ENCODE data around the gene NDFIP1.

Gene NDFIP1

DNA sequence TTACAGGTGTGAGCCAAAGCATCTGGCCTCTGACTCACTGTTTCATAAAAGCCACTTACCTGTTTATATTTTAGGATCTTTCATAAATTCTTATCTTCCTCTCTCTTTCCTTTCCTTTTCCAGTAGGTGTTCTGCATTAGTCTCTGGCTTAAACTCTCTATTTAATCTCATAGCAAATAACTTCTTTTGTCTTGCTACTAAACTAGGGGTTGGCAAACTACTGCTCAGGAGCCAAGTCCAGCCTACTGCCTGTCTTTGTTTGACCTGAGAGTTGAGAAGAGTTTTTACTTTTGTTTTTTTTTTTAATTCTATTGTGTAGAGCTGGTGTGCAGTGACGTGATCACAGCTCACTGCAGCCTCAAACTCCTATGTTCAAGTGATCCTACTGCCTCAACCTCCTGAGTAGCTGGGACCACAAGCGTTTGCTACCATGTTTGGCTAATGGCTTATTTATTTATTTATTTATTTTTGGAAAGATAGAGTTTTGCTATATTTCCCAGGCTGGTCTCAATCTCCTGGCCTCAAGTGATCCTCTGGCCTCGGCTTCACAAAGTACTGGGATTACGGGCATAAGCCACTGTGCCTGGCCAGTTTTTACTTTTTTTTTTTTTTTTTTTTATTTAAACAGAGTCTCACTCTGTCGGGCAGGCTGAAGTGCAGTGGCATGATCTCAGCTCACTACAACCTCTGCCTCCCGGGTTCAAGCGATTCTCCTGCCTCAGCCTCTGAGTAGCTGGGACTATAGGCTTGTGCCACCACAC is 5.4 kb upstream of the NDFIP1 start:
- Mint-ChIP-seq H3K27ac (peak overlapping the region; percentile 68), H3K9me3 (peaks cover 8% of the 10 kb centered on the region), H3K4me3 (no peak overlapping the region), H3K4me1 (ENCODE audit: low read depth) (peaks cover 78% of the 10 kb centered on the region), H3K36me3 (ENCODE audit: low read depth) (no peaks in the 10 kb centered on the region), H3K27me3 (no peaks in the 10 kb centered on the region)

- Mint-ChIP-seq H3K4me1 (ENCODE audit: low read depth) (peaks cover 73% of the 10 kb centered on the region), H3K27ac (peak overlapping the region; percentile 94), H3K36me3 (ENCODE audit: low read depth) (peaks cover 4% of the 10 kb centered on the region), H3K4me3 (peak overlapping the region; percentile 51), H3K27me3 (no peaks in the 10 kb centered on the region), H3K9me3 (peaks cover 8% of the 10 kb centered on the region)
Observed at GRCh38 chr5:142104491-142104890, 4.1 kb upstream of the NDFIP1 start.

DNA sequence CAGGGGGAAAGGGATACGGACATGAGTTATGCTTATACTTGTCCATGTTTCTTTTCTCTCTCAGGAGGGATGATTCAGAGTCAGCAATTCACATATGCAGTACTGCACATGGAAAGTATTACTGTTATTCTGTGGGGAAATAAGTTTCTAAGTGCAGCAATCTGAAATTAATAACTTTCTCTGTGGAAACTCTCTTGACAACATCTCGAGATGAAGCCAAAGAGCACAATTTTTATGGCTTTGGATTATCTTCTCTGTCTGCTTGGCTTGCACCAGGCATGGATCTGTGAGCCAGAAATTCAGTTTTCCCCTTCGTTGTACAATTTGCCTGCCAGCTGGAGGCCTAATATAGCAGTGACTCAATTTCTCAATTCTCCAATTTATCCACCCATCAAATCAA is 2.5 kb upstream of the NDFIP1 start:
- Mint-ChIP-seq H3K4me3 (peak overlapping the region; percentile 25), H3K4me1 (ENCODE audit: low read depth) (peaks cover 75% of the 10 kb centered on the region), H3K36me3 (ENCODE audit: low read depth) (peaks cover 17% of the 10 kb centered on the region), H3K27me3 (no peaks in the 10 kb centered on the region), H3K27ac (peak overlapping the region; percentile 94), H3K9me3 (peaks cover 5% of the 10 kb centered on the region)

DNA sequence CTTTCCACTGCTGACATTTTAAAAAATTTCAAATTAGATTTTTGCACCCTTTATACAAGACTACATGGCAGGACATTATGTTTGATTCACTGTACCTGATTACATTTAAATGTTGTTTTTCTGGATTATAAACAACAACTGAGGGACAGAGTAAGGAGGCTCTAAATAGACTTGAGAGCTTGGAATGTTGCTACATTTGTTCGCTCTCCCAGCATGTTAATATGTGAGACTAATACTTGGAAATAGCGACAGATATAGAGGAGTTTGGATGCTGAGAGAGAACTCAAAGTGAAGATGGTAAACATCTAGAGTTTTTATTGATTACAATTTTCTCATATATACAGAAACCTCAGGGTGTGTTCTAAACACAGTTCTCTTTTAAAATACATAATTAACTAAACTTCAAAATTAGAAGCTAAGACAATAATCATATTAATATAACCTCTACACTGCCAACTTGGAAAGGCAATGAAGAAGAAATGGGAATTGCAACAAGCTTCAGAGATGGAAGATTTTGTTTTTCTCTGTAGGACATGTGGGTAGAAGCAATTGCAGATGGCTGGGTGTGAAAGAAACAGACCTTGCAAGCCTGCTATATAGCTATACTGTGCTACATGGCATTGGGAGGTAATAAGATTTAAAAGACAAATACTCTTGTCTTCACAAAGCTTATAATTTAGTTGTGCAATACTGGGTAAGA is 1.4 kb upstream of the NDFIP1 start:
- Mint-ChIP-seq H3K4me1 (ENCODE audit: low read depth) (peaks cover 79% of the 10 kb centered on the region), H3K27me3 (no peaks in the 10 kb centered on the region), H3K4me3 (peak overlapping the region; percentile 99), H3K36me3 (ENCODE audit: low read depth) (peaks cover 23% of the 10 kb centered on the region), H3K27ac (peak overlapping the region; percentile 94), H3K9me3 (no peaks in the 10 kb centered on the region)

- Mint-ChIP-seq H3K36me3 (ENCODE audit: low read depth) (peaks cover 27% of the 10 kb centered on the region), H3K9me3 (no peaks in the 10 kb centered on the region), H3K27ac (peak overlapping the region; percentile 94), H3K4me1 (ENCODE audit: low read depth) (peaks cover 82% of the 10 kb centered on the region), H3K27me3 (no peaks in the 10 kb centered on the region), H3K4me3 (peak overlapping the region; percentile 99)
Observed at GRCh38 chr5:142107736-142108431, 695 bp upstream of the NDFIP1 start.

GRCh38 chr5:142109331-142110045 is 909 bp downstream of the NDFIP1 start:
- Mint-ChIP-seq H3K27ac (peak overlapping the region; percentile 100), H3K36me3 (ENCODE audit: low read depth) (peaks cover 42% of the 10 kb centered on the region), H3K4me1 (ENCODE audit: low read depth) (peaks cover 92% of the 10 kb centered on the region), H3K27me3 (no peaks in the 10 kb centered on the region), H3K9me3 (no peaks in the 10 kb centered on the region), H3K4me3 (peak overlapping the region; percentile 99)

DNA sequence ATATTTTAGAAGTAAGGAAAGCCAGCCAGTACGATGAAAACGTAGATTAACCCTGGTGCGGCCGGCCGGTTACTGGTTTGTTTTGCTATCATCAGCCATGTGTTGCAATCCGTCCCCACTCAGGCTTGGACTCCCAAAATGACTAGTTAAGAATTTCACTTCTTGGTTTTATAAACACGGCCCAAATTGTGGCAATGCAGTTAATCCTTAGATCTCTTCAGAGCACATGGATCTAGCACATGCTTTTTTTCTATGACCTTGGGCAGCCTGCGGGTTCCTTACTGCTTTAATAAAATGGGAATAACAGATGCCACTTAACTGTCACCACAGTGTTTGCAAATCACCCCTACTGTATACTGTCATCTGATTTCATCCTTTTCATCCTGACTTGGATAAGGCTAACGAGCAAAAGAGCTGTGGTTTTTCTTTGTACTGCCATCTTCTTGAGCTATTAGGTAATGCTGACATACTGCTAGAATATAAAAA is 1.5 kb downstream of the NDFIP1 start:
- H3K36me3 Mint-ChIP-seq (ENCODE audit: low read depth), result peaks cover 46% of the 10 kb centered on the region
- no peaks in the 10 kb centered on the region for H3K27me3 Mint-ChIP-seq
- H3K4me3 Mint-ChIP-seq, result peak overlapping the region; percentile 99
- peak overlapping the region; percentile 100 for H3K27ac Mint-ChIP-seq
- H3K4me1 Mint-ChIP-seq (ENCODE audit: low read depth), result peaks cover 90% of the 10 kb centered on the region
- H3K9me3 Mint-ChIP-seq, result no peaks in the 10 kb centered on the region

GRCh38 chr5:142110988-142111687 is 2.6 kb downstream of the NDFIP1 start:
- H3K36me3 Mint-ChIP-seq (ENCODE audit: low read depth), result peaks cover 53% of the 10 kb centered on the region

DNA sequence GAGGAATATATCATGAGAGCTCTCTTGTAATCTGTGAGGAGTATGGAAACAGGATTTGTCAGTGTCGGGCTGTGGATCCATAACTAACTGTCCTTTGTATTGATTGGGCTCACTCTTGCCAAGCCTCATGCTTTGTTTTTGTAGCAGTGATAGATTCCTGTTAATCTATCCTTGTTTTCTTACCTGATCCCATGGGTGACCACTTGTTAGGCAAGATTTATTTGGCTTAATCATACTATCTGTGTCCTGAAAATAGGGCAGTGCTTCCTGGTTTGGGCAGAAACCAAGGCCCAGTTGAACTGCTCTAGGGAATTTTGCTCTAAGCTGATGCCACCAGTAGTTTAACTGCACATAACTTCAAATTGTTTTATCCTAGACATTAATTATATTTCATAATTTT is 6.1 kb downstream of the NDFIP1 start:
- Mint-ChIP-seq H3K4me1 (ENCODE audit: low read depth) (peaks cover 90% of the 10 kb centered on the region), H3K27ac (no peak overlapping the region), H3K27me3 (no peaks in the 10 kb centered on the region), H3K4me3 (no peak overlapping the region), H3K9me3 (no peaks in the 10 kb centered on the region), H3K36me3 (ENCODE audit: low read depth) (peaks cover 71% of the 10 kb centered on the region)

More at GRCh38 chr5:142110988-142111687, 2.6 kb downstream of the NDFIP1 start:
- H3K4me3 Mint-ChIP-seq, result peak overlapping the region; percentile 99
- peak overlapping the region; percentile 100 for H3K27ac Mint-ChIP-seq
- no peaks in the 10 kb centered on the region for H3K27me3 Mint-ChIP-seq
- H3K9me3 Mint-ChIP-seq, result no peaks in the 10 kb centered on the region
- peaks cover 87% of the 10 kb centered on the region for H3K4me1 Mint-ChIP-seq (ENCODE audit: low read depth)

GRCh38 chr5:142115937-142116614 is 7.5 kb downstream of the NDFIP1 start:
- Mint-ChIP-seq H3K9me3 (no peaks in the 10 kb centered on the region), H3K27ac (no peak overlapping the region), H3K4me3 (no peak overlapping the region), H3K36me3 (ENCODE audit: low read depth) (peaks cover 70% of the 10 kb centered on the region), H3K27me3 (no peaks in the 10 kb centered on the region), H3K4me1 (ENCODE audit: low read depth) (peaks cover 90% of the 10 kb centered on the region)

- Mint-ChIP-seq H3K4me3 (peak overlapping the region; percentile 17), H3K9me3 (no peaks in the 10 kb centered on the region), H3K36me3 (ENCODE audit: low read depth) (peaks cover 76% of the 10 kb centered on the region), H3K27me3 (no peaks in the 10 kb centered on the region), H3K27ac (peak overlapping the region; percentile 65), H3K4me1 (ENCODE audit: low read depth) (peaks cover 90% of the 10 kb centered on the region)
Observed at GRCh38 chr5:142117579-142118151, 9.1 kb downstream of the NDFIP1 start.

GRCh38 chr5:142118155-142118686 is 9.6 kb downstream of the NDFIP1 start:
- no peaks in the 10 kb centered on the region for H3K27me3 Mint-ChIP-seq

DNA sequence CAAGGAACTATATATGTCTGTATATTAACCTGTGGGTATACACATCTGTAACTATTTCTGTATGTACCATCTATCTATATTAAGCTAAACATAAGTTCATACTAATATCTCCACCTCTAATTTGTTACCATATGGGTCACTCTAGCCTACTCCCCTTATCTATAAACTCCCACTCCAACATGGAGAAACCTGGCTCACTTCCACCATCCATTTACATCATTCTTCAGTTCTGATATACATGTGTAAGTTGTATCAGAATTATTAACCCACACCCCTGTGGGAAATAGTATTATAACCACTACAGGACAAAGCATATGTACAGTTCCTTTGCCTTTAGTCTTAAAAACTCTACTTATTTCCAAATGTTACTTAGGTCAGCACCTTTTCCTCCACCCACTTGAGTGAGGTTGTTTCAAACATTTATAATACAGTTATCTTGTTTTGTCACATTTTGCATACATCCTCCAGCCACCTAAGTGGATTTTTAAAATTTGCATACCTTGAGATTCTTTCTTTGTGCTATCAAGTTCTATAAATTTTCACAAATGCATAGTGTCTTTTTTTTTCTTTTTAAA is 10.6 kb downstream of the NDFIP1 start:
- peak overlapping the region; percentile 32 for H3K4me3 Mint-ChIP-seq
- H3K27ac Mint-ChIP-seq, result no peak overlapping the region
- no peaks in the 10 kb centered on the region for H3K27me3 Mint-ChIP-seq
- peaks cover 76% of the 10 kb centered on the region for H3K36me3 Mint-ChIP-seq (ENCODE audit: low read depth)
- H3K4me1 Mint-ChIP-seq (ENCODE audit: low read depth), result peaks cover 87% of the 10 kb centered on the region
- peaks cover 2% of the 10 kb centered on the region for H3K9me3 Mint-ChIP-seq

More at GRCh38 chr5:142118155-142118686, 9.6 kb downstream of the NDFIP1 start:
- Mint-ChIP-seq H3K4me3 (peak overlapping the region; percentile 27), H3K9me3 (no peaks in the 10 kb centered on the region), H3K27ac (peak overlapping the region; percentile 38), H3K4me1 (ENCODE audit: low read depth) (peaks cover 87% of the 10 kb centered on the region), H3K36me3 (ENCODE audit: low read depth) (peaks cover 74% of the 10 kb centered on the region)
